Neuron (in vitro differentiated cells): ENCODE measurements around the gene CALR3.
"Not testable (repeated sequence)": the region's sequence is repeated elsewhere in the genome, so short reads cannot be mapped to it uniquely, and the experiment has no call there.

ENCODE experiments used
- H2AFZ ChIP-seq: one replicate; pipeline ENCODE4 v1.6.1; 2013; ENCODE audit warnings: low read depth, mild to moderate bottlenecking, inconsistent platforms, low read length, moderate library complexity
- H3K27me3 ChIP-seq: one replicate; pipeline ENCODE4 v1.6.1; 2013; ENCODE audit warnings: low read length; ENCODE audit not compliant: insufficient read depth
- H3K36me3 ChIP-seq: one replicate; pipeline ENCODE4 v1.6.1; 2013; ENCODE audit warnings: low read length; ENCODE audit not compliant: insufficient read depth
- H3K4me1 ChIP-seq: one replicate; pipeline ENCODE4 v1.6.1; 2013; ENCODE audit warnings: low read length; ENCODE audit not compliant: insufficient read depth
- H3K4me3 ChIP-seq: 2 replicates; pipeline ENCODE4 v1.5.1; 2013; ENCODE audit warnings: mild to moderate bottlenecking, low read length, moderate library complexity
- H3K9me3 ChIP-seq: one replicate; pipeline ENCODE4 v1.6.1; 2013; ENCODE audit warnings: low read length

Gene CALR3

GRCh38 chr19:16497837-16498236, 1.9 kb upstream of the CALR3 start:
- H2AFZ ChIP-seq = no peak overlapping the region
- peaks cover 9% of the 10 kb centered on the region for H3K4me1 ChIP-seq
- no peaks in the 10 kb centered on the region for H3K9me3 ChIP-seq
- no peak overlapping the region for H3K4me3 ChIP-seq
- no peaks in the 10 kb centered on the region for H3K27me3 ChIP-seq
- H3K36me3 ChIP-seq = peaks cover 5% of the 10 kb centered on the region

GRCh38 chr19:16497042-16497441, 1.1 kb upstream of the CALR3 start:
- no peaks in the 10 kb centered on the region for H3K27me3 ChIP-seq
- H3K36me3 ChIP-seq = peaks cover 5% of the 10 kb centered on the region
- H2AFZ ChIP-seq = no peak overlapping the region
- H3K4me1 ChIP-seq = peaks cover 9% of the 10 kb centered on the region
- no peaks in the 10 kb centered on the region for H3K9me3 ChIP-seq
- H3K4me3 ChIP-seq = peak overlapping the region; percentile 79

DNA sequence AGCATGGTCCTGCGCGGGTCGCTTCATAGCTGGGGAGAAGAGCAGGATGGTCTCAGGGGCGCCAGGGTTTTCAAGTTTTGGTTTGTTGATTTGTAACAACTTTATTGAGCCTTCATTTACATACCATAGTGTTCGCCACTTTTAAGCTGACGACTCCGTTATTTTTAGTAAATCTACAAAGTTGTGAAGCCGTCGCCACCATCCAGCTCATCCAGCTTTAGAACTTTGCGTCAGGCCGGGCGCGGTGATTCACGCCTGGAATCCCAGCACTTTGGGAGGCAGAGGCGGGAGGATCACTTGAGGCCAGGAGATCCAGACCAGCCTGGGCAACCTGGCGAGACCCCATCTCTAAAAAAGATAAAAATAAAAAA, 631 bp upstream of the CALR3 start:
- Histone ChIP-seq H3K36me3 (peaks cover 5% of the 10 kb centered on the region), H2AFZ (peak overlapping the region; percentile 68), H3K4me1 (peaks cover 9% of the 10 kb centered on the region), H3K9me3 (no peaks in the 10 kb centered on the region), H3K27me3 (no peaks in the 10 kb centered on the region), H3K4me3 (peak overlapping the region; percentile 79)

GRCh38 chr19:16486476-16486875, 9.5 kb downstream of the CALR3 start:
- not testable (repeated sequence) for H3K36me3 ChIP-seq, H3K9me3 ChIP-seq, H3K27me3 ChIP-seq, H3K4me1 ChIP-seq, H3K4me3 ChIP-seq, H2AFZ ChIP-seq

DNA sequence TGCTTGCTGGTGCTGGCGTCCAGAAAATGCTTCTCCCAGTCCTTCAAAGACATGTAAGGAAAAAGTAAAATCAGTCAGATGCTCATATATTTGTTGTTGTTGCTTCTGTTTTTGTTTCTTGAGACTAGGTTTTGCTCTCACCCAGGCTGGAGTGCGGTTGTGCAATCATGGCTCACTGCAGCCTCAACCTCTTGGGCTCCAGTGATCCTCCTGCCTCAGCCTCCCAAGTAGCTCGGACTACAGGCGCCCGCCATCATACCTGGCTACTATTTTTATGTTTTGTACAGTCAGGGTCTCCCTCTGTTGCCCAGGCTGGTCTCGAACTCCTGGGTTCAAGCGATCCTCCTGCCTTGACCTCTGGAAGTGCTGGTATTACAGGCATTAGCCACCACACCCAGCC, 13.2 kb downstream of the CALR3 start:
- H2AFZ ChIP-seq = no peak overlapping the region
- no peaks in the 10 kb centered on the region for H3K27me3 ChIP-seq
- no peaks in the 10 kb centered on the region for H3K9me3 ChIP-seq
- H3K4me3 ChIP-seq = no peak overlapping the region
- H3K36me3 ChIP-seq = no peaks in the 10 kb centered on the region
- H3K4me1 ChIP-seq = peaks cover 2% of the 10 kb centered on the region

GRCh38 chr19:16477311-16477710, 18.7 kb downstream of the CALR3 start:
- Histone ChIP-seq H3K9me3 (no peaks in the 10 kb centered on the region), H3K4me3 (no peak overlapping the region), H2AFZ (no peak overlapping the region), H3K4me1 (no peaks in the 10 kb centered on the region), H3K36me3 (no peaks in the 10 kb centered on the region), H3K27me3 (no peaks in the 10 kb centered on the region)

DNA sequence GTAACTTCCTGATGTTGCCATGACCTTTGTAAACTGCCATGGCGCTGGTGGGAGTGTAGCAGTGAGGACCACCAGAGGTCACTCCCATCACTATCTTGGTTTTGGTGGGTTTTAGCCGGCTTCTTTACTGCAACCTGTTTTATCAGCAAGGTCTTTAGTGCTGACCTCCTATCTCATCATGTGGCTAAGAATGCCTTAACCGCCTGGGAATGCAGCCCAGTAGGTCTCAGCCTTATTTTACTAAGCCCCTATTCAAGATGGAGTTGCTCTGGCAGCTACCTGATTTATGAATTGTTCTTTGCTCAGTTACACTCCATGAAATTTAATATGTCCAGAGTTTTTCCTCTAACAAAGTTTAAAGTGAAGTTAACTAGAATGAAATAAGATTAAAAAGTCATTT, 19.6 kb downstream of the CALR3 start:
- H3K4me3 ChIP-seq = no peak overlapping the region
- H3K36me3 ChIP-seq = no peaks in the 10 kb centered on the region
- no peaks in the 10 kb centered on the region for H3K4me1 ChIP-seq
- H3K9me3 ChIP-seq = no peaks in the 10 kb centered on the region
- H3K27me3 ChIP-seq = no peaks in the 10 kb centered on the region
- no peak overlapping the region for H2AFZ ChIP-seq

DNA sequence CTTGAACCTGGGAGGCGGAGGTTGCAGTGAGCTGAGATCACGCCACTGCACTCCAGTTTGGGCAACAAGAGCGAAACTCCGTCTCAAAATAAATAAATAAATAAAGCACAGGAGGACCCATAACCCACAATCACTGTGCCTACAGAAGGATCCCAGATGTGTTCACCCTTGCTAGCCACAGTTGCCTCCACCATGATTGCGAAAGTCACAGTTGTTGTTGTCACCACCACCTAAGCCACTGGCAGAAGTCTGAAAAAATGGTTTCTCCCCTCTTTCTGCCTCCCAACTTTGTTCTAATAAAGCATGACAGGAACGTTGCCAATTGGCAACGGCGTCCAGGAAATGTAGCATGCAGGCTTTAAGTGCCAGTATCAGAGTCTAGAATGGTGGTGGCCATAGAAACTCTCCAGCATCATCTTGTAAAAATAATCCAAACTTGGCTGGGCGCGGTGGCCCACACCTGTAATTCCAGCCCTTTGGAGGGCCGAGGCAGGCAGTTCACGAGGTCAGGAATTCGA, 22.0 kb downstream of the CALR3 start:
- Histone ChIP-seq H3K9me3 (no peaks in the 10 kb centered on the region), H3K36me3 (no peaks in the 10 kb centered on the region), H3K4me1 (peaks cover 20% of the 10 kb centered on the region), H2AFZ (no peak overlapping the region), H3K4me3 (no peak overlapping the region), H3K27me3 (no peaks in the 10 kb centered on the region)

- Histone ChIP-seq H2AFZ (no peak overlapping the region), H3K4me1 (peaks cover 21% of the 10 kb centered on the region), H3K27me3 (no peaks in the 10 kb centered on the region), H3K4me3 (no peak overlapping the region), H3K9me3 (no peaks in the 10 kb centered on the region), H3K36me3 (no peaks in the 10 kb centered on the region)
These were observed 23.0 kb downstream of the CALR3 start for GRCh38 chr19:16472992-16473391.

DNA sequence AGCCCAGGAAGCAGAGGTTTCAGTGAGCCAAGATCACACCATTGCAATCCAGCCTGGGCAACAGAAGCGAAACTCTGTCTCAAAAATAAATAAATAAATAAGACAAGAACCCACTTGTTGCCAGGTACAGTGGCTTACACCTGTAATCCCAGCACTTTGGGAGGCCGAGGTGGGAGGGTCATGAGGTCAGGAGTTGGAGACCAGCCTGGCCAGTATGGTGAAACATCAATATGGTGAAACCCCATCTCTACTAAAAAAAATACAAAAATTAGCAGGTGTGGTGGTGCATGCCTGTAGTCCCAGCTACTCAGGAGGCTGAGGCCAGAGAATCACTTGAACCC, 23.4 kb downstream of the CALR3 start:
- not testable (repeated sequence) for H3K9me3 ChIP-seq

DNA sequence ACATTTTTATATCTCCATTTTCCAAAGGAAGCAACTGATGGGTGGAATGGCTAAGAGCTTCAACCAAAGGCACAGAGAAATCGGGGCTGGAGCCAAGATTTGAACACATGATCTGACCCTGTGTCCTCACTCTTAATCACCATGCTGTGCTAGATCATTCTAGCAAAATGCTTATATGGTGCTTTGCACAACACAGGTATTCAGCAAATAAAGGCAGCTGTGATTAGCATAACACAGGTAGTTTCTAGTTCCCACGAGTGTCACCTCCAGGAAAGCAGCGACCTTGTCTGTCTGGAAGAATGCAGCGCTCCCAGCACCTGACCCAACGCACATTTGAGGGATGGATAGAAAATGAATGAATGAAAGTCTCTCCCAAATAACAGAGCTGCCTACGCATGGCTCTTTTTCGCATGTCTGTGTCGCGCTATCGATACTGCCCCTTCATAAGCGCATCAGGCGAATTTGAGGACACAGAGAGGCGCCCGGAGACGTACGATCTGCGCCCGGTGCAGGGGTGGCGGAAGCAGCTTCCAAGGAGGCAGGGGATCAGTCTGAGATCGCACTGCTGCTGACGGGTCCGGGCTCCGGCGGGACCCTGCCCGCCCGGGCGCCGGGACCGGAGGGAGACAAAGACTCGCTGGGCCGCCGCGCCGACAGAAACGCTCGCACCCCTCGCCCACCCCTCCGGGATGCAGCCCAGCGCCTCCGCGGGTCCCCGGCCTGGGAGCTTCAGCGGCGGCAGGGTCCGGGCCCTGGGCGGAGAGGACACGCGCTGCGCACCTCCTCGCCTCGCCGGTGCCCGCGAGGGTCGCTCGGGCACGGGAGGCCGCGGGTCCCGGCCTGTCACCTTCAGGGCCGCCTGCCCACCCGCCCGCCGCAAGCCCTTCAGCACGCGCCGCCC, 24.8 kb downstream of the CALR3 start:
- Histone ChIP-seq H3K27me3 (no peaks in the 10 kb centered on the region), H2AFZ (peak overlapping the region; percentile 60), H3K4me3 (peak overlapping the region; percentile 92), H3K4me1 (peaks cover 21% of the 10 kb centered on the region), H3K9me3 (no peaks in the 10 kb centered on the region), H3K36me3 (no peaks in the 10 kb centered on the region)

More for the DNA sequence above, 23.4 kb downstream of the CALR3 start:
- Histone ChIP-seq H3K4me1 (peaks cover 21% of the 10 kb centered on the region), H3K4me3 (peak overlapping the region; percentile 60), H2AFZ (peak overlapping the region; percentile 84)
- H3K27me3 ChIP-seq, H3K36me3 ChIP-seq: not testable (repeated sequence)

- Histone ChIP-seq H3K36me3 (peaks cover under 1% of the 10 kb centered on the region), H2AFZ (no peak overlapping the region), H3K9me3 (no peaks in the 10 kb centered on the region), H3K4me3 (peak overlapping the region; percentile 92), H3K27me3 (no peaks in the 10 kb centered on the region), H3K4me1 (peaks cover 21% of the 10 kb centered on the region)
These were observed 25.4 kb downstream of the CALR3 start for GRCh38 chr19:16470541-16470910.

DNA sequence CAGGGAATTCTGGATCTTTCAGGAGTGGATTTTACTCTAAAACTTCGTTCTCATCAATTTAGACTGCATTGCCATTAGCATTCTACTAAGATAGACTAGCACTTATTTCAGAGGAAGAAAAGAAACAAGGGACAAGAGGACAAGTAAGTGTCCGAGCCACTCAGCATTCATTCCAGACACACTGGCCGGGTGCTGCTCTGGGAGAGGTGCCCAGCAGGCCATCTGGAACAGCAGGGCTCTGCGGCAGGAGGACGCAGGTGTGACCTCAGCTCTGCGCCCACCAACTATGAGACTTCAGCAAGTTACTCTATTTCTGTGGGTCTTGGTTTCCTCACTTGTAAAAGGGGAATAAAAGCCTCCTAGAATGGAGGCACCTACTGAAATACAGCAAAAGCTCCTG, 28.4 kb downstream of the CALR3 start:
- no peak overlapping the region for H2AFZ ChIP-seq
- peaks cover 21% of the 10 kb centered on the region for H3K4me1 ChIP-seq
- H3K27me3 ChIP-seq = no peaks in the 10 kb centered on the region
- H3K4me3 ChIP-seq = no peak overlapping the region
- no peaks in the 10 kb centered on the region for H3K9me3 ChIP-seq
- H3K36me3 ChIP-seq = peaks cover 10% of the 10 kb centered on the region
